Stimulated activated CD4-positive, alpha-beta T cell treated with anti-CD3 and anti-CD28 coated beads, Interleukin-12 subunit alpha, Interleukin-12 subunit beta, amount 100 ng/mL, for 48 hours (primary cell): Measurements from ENCODE around the gene BCAR3.
"Not testable (repeated sequence)": the region's sequence is repeated elsewhere in the genome, so short reads cannot be mapped to it uniquely, and the experiment has no call there.

ENCODE experiments used
- DNase-seq, 3 donors: peaks; one replicate each; pipeline ENCODE4 v3.0.0-alpha.2; 2020; ENCODE audit warnings: low read depth in 2 of 3, low spot score in 1 of 3

The BCAR3 gene

DNA sequence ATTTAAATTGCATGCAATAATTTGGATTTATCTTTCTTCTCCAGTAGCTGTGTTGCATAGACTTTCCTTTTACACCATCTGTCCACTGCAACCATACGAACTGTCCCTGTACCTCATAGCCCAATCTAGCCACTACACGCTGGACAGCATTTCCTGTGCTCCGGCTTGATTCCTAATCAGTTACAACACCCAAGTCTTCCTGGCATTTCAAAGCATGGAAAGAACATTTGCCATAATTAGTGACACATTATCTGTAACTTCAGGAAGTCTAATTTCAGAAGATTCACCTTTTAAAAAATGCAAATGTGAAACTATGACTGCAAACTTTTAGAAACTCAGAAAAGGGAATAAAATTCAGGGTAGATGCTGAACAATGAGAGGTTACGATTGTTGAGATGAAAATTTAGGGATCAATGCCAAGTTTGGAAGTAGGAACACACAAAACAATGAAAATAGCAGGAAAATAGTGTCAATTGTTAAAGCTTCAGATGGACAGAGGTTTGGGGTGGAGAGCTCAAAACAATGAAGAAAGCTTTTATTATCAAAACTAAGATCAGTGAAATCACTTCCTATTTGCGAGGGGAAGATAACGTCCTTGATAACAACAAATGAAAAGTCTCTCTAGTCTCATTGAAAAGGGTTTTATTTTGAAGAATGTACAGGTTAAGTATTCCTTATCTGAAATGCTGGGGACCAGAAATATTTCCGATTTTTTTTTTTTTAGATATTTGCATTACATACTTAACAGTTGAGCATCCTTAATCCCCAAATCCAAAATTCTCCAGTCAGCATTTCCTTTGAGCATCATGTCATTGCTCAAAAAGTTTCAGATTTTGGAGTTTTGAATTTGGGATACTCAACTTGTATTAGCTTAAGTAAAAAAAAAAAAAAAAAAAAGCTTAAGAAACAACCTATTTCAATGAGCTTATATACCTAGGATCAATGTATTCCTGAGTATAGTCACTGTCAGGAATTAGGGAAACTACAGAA lies 126.5 kb downstream of the BCAR3 start:
- no peak for DNase-seq

DNA sequence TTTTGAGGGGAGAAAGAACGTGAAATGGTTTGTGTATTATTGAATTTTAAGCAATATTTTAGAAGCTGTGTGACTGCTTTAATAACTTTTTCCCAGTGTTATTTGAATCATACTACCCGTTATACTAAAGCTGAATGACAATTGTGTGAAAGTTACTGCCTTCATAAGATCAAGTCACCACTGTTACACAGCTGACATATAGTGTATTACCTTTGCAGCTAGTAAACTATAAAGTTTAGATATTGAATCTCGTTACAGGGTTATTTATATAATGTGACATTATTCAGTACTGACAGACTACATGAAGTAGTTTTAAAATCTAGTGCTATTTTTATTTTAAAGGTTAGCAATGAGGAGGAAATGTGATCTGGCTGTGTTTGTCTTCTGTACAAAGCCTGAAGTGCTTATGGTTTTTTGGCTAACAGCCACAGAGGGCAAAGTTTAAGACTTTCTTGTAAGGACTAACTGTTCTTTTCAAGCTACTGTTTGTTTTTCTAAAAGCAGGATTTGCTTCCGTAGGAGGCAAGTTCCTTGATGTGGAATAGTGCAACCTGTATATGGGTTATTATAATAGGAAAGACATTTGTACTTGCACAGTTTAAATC lies 127.6 kb downstream of the BCAR3 start:
- DNase-seq = not testable (repeated sequence)

DNA sequence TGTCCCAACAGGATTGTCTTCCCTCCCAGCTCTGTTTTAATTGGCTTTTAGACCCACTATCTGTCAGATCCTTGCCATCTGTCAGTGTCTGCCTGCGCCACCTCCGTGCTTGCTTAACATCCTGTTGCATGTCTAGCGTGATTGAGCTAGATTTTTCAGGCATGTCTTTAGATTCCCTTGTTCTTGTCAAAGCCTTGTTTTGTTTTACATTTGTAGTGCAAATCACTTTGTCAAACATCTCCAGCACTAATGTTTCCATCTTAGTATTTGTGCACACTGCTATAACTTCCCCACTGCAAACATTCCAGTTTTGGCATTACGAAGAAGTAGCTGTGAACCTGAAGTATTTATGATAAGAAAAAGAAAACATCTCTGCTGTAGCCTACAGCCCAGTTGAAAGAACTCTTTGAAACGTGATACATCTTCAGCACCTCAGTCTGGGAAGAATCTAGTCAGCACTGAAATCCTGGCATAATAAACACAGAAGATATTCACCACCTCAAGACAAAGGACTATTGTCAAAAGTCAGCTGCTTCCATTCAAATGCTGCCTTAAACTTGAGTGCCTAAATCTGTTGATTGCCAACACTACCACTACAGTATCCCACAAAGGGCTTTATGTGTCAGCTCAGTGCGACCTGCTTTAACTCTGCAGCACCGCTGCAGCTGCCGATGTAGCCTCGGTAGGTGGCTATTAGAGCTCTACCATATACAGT lies 128.7 kb downstream of the BCAR3 start:
- DNase-seq = no peak

DNA sequence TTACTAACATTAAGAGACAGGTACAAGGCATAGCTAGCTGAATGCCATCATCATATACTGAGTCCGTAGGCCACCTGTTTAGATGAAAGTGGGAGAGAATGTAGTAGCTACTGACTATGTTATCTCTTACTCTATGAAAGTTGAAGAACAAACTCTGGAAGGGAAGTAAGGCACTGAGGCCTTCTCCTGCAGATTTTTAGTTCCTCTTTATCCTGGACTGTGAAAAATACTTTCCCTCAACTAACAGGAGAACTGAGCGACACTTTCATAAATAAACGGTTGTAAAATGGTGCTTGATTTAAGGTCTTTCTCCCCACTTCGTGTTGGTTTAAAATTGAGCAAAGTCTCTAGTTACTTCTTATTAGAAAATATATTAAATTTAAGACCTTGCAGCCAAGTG lies 131.8 kb downstream of the BCAR3 start:
- DNase-seq = no peak

DNA sequence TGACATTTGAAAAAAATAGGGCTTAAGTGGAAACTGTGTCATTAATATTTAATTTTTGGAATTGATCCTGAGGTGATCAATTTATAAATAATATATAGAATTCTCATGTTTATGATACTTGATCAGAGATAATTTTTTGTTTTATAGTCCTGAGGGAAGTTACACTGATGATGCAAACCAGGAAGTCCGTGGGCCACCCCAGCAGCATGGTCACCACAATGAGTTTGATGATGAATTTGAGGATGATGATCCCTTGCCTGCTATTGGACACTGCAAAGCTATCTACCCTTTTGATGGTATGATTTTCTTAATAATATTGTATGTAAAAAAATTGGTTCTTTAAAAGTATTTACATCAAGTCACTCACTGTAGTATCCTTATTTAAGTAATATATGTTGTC lies 132.5 kb downstream of the BCAR3 start:
- no peak for DNase-seq

DNA sequence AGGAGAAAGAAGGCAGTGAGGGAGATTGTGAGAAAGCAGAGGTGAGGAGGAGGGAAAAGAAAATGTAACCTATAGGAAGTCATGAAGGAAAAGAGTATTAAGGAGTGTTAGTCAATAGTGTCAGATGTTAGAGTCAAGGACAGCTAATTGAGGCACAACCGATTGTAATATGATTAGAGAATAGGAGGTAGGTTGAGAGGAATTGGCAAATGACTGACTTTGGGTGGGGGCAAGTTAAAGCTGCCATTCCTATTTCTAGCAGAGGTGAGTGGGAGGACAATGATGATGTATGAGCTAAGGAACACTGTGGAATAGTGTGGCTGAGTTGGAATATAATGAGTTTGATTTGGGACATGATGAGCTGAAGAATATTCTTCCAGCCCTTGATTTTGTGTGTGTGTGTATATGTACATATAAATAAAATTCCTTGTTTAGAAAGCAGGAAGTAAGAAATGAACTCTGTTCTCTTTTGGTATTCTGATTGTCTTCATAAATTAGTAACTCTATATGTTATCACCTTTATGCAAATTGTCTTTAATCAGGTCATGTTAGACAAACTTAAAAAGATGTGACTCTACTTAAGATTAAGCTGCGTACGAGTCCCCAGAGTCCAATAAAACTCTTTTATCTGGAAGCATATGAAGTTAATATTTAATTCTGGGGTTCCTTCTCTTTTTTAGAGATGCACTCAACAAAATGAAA lies 135.3 kb downstream of the BCAR3 start:
- no peak for DNase-seq

DNA sequence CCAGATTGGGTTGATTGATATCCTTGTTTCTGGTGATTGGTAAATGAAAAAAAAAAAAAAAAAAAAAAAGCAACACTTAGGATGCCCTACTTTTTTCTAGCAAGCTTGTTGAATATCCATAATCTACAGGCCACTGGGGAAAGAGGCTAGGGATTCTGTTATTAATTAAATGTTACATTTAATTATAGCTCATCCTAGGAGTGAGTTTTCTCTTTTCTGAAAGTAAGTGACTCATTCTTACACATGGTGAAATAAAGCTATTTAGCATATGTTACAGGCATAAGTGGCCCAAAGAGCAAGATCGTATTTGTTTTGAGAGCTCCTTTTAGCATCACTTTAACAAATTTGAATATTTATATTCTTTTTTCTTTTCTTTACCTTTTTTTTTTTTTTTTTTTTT lies 139.2 kb downstream of the BCAR3 start:
- DNase-seq = no peak

DNA sequence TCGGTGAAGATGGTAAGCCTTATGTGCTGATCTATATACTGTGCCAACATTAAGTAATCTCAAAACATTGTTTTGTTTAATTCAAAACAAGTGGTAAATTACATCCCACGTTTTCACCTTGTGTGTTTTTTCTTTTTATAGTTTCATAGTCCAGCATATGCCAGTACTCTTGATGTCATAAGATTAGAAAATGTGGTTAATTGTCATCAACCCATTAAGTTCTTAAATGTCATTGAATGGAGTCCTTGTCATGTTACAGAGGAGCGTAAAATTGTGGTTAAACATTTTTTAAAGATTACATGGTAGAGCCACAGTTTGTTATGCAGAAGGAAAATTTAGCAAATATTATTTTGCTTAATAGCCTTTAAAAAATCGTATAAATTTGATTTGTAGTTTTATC lies 140.6 kb downstream of the BCAR3 start:
- no peak for DNase-seq

DNA sequence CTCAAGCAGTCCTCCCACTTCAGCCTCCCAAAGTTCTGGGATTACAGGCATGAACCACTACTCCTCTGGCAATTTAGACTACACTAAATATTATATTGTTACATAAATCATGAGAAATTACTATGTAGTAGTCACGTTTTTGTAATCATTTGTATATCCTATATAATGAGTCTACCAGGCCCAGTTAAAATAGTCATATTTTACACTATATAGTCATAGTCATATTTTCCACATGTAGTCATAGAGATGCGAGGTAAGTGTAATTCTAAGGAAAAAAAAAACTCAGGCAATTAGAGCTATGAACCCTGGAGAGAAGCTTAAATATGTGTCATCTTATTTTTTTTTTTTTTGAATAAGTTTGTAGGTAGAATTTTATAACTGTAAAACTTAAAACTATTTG lies 143.7 kb downstream of the BCAR3 start:
- DNase-seq = no peak

DNA sequence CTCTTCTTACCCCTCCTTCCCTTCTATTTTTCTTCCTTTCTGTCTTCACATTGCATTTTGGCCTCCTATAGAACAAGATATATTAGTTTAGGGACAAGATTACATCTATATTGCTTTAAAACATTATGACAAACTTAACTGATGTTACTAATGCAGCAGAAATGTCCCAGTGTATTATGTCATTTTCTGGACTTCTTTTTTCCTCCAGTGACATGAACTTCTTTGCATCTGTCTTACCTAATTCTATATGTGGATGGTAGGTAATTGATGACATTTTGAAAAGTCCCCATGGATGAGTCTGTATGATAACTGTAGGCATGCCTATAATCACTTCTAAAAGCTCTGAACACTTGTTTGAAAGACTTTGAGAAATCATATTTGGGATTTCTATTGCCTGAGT lies 144.2 kb downstream of the BCAR3 start:
- DNase-seq = no peak

DNA sequence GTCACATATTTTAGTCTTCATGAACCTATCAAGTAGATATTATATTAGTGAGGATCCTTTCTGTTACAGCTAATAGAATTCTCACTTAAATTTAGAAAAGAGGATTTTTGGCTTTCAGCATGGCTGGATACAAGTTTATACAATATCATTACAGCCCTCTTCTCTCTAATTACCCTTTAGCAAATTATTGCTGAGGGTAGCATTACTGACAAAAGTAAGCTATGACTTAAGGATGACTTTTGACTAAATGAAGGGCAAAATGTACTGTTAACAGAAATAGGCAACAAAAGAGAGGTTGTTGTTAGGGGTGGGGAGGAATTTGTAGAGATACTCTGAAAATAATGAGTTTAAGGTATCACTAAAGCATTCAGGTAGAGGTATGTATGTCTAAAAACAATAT lies 148.0 kb downstream of the BCAR3 start:
- no peak for DNase-seq

DNA sequence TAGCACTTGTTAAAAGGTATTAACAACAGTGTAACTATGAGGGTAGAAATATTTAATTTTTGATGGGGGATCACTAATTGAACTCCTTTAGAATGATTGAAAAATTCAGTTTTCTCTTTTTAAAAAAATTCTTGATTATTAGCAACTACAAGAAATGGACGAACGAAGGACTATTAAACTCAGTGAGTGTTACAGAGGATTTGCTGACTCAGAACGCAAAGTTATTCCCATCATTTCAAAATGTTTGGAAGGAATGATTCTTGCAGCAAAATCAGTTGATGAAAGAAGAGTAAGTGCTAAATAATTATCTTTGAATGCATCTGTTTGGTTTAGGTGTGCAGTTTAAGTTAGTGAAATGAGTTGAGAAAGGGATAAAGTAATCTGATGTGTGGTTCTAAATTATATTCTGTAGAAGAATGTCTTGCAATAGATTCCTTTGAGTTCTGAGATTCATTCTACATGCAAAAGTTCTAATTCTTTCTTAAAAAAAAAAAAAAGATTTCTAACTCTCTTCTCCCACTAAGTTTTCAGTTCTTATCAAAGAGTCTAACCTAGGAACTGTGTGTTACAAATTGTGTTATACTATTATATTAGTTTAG lies 148.8 kb downstream of the BCAR3 start:
- no peak for DNase-seq

DNA sequence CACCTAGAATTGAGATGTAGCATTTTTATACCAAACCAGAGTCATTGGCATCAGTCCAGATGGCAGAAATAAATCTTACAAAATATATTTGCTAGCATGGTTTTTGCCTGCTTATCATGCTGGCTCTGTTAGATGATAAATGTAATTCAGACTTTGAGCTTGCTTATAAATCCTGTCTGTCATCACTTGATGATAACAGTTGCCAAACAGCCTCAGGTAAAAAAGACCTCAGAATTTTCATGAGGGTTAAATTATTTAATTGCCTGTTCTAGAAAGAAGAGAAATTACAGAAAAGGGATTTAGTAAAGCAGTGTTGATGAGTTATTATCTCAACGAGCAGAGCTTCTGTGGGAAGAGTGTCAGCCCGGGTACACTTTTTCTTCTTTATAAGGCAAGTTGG lies 150.4 kb downstream of the BCAR3 start:
- DNase-seq = no peak

DNA sequence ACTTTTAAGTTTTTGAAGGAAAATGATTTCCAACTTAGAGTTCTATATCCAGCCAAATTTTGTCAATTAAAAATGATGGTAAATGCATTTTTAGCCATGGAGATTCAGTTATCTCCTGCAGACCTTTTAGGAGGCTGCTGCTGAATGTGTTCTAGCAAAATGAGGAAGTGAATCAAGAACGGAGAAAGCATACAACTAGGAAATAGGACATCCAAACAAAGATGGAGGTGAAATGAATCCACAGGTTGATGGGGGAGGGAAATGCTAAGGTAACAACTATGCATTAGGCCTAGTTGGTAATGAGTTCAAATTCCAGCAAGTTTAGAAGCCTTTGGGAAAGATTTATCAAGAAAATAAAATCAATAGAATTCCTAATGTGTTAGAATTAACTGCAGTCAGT lies 153.2 kb downstream of the BCAR3 start:
- no peak for DNase-seq

DNA sequence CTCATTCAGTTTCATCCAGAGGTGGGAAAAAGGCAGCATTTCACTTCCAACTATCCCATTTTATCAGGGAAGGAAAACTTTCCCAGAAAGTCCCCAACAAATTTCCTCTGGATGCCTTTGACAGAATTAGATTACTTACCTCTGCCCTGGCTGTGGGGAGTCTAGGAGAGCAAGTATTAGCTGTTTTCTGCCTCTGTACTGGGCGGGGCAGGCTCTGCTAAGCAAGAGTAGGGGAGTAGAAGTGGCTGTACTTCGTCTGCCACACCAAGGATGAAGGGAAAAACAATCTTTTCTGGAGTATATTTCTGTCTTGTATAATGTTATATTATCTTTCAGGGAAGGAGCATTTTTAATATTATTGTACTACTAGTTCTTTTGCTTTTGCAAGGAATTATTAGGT lies 155.2 kb downstream of the BCAR3 start:
- DNase-seq = no peak

DNA sequence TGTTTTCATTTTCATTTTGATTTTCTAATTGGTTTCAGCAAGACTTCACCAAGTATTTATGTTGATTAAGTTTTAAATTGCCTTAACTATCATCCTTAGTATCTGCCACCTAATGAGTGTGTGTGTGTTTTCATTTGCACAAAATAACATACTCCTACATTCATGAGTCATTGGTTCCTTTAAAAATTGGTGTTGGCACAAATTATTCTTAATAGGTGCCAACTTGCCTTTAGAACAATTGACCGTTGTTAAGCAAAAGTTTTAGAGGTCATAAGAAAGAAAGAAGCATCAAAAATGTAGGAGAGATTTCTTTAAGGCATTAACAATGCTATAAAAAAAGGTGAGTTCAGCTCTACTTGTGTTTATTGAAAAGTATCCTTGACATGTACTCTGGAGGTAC lies 156.2 kb downstream of the BCAR3 start:
- no peak for DNase-seq

DNA sequence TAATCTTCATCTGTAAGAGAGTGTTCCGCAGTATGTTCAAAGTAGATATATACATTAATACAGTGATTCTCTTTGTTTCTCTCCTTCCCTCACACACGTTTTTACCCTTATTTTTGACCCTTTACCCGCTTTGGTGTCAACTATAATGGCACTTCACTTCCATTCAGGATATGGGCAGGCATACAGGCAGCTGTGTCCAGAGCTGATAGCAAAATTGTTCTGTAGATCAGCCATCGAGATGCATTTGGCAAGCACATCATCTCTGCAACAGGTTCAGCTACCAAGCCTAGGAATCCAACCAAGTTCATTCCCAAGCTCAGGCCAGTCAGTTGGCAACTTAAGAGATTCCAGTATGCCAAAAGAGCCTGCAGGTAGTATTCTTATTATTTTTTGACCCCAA lies 158.9 kb downstream of the BCAR3 start:
- no peak for DNase-seq

DNA sequence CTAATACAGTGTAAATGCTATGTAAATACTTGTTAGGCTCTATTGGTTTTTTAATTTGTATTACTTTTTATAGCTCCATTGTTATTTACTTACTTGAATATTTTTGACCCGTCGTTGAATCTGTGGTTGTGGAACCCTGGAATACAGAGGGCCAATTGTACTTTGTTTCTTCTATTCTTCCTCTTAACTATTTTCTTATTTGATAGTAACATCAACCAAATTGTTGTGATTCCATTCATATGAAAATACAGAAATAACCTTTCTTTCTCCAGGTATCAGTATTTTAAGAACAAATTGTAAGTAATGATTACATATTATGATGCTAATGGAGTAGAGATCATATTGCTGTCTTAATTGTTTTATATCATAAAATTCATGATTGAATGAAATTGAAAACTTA lies 160.0 kb downstream of the BCAR3 start:
- DNase-seq = no peak

DNA sequence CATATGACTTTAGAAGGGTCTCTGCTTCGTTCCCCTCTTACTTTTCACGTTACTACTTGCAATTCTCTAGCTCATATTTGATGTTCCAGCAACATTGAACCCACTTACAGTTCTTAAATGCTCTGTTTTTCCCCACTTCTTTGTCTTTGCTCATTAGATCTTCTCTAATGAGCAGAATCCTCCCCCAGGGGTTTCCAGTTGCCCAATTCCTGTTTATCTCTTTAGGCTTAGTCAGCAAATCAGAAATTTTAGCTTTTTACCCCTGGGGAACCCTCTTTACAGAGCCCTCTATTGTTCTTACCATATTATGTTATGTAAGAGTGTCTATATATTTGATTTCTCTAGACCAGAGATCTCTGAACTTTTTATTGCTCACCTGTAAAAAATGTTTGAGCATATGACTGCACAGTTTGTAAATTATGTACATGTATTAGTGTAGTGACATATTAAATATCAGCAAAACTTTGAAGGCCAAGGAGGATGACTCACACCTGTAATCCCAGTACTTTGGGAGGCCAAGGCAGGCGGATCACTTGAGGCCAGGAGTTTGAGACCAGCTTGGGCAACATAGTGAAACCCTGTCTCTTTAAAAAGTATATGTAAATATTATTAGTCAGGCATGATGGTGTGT lies 162.3 kb downstream of the BCAR3 start:
- DNase-seq = no peak

DNA sequence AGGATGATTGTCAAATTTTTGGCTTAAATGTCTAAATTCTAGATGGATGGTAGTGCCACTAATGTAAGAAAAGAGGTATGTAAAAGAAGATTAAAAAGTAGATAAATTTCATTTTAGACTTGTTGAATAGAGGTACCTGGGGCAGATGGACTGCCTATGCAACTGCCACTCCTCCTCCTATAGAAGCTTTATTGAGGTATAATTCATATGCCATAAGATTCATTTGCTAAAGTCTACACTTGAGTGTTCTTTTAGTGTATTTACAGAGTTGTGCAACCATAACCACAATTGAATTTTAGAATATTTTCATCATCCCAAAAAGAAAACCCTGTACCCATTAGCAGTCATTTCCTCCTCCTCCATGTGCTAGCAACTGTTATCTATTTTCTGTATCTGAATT lies 163.1 kb downstream of the BCAR3 start:
- no peak for DNase-seq

DNA sequence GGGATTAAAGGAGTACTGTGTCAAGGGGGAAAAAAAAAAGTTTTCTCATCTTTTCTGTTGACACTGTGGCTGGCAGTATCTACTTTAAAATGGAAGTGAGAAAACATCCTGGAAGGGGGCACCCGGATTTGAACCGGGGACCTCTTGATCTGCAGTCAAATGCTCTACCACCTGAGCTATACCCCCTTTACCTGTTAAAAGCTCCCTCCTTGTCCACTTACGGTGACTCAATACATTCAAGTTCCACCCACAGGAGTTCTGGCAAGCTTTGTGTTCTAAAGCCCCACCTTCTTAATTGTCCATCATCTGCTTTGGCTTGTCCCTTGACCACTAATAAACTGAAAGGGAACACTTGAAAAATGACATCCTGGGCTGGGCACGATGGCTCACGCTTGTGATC lies 165.5 kb downstream of the BCAR3 start:
- DNase-seq = peak in 1 of 3 donors; percentile 1
